ENCODE results near the gene PIP5K1A.

The PIP5K1A gene

GRCh38 chr1:151281225-151281968, 83.0 kb downstream of the PIP5K1A start:
- Histone ChIP-seq H3K9me3 (ENCODE audit: control insufficient read depth, insufficient read depth, low read depth, low read length) (no peaks in the 10 kb centered on the region), H3K36me3 (ENCODE audit: control insufficient read depth in 2 of 2, insufficient read depth in 1 of 2, low read length in 2 of 2) (peaks cover 0 to 23% of the 10 kb centered on the region in 2 experiments; a peak in 2 of 3 replicates), H3K27ac (ENCODE audit: extremely low read depth, low read depth, low read length) (peak overlapping the region; percentile 90), H3K4me1 (ENCODE audit: control insufficient read depth, insufficient read depth, low read length) (no peaks in the 10 kb centered on the region), H3K4me3 (ENCODE audit: low read depth, low read length) (peak overlapping the region; percentile 77)
- POLR2A ChIA-PET, result interaction anchor here (0.5 to 2.1 kb wide), 36 partner anchors 8 to 711 kb away, joined by 3 to 24 read pairs (median 4); partner anchors contain the start of genes CDC42SE1, MRPL9, PI4KB and PIP5K1A
- CTCF ChIA-PET, result interaction anchor here (0.7 to 1.2 kb wide), 10 partner anchors 19 to 720 kb away, joined by 3 to 8 read pairs (median 4); partner anchors contain the start of gene PI4KB
- TF ChIP-seq ZNF600 (tag by site-specific recombination; IDR thresholded peaks at IDR 0.05) (peak; percentile 82), ZNF521 (tag by site-specific recombination; IDR thresholded peaks at IDR 0.05) (no peak), ELK4 (IDR thresholded peaks at IDR 0.05; ENCODE audit: borderline replicate concordance, low read depth, low read length) (no peak; the same call in 1 of the 2 replicates), PATZ1 (tag by site-specific recombination; IDR thresholded peaks at IDR 0.05) (peak; percentile 97), ZNF639 (tag by site-specific recombination; IDR thresholded peaks at IDR 0.05) (peak; percentile 9), ZNF830 (tag by site-specific recombination; IDR thresholded peaks at IDR 0.05; ENCODE audit: low read depth) (no peak), ZNF37A (tag by site-specific recombination; IDR thresholded peaks at IDR 0.05) (no peak), ZNF677 (tag by site-specific recombination; IDR thresholded peaks at IDR 0.05) (no peak), ZNF223 (tag by site-specific recombination; IDR thresholded peaks at IDR 0.05) (no peak), ZFP3 (tag by site-specific recombination; IDR thresholded peaks at IDR 0.05; ENCODE audit: low read depth) (no peak), ZSCAN30 (tag by site-specific recombination; IDR thresholded peaks at IDR 0.05) (no peak), GLIS1 (tag by site-specific recombination; IDR thresholded peaks at IDR 0.05) (peak; percentile 60; the same call in 1 of the 2 replicates), ZNF426 (tag by site-specific recombination; IDR thresholded peaks at IDR 0.05) (no peak), ZXDB (tag by site-specific recombination; IDR thresholded peaks at IDR 0.05) (peak; percentile 78), ZNF654 (tag by site-specific recombination; IDR thresholded peaks at IDR 0.05; ENCODE audit: low read depth) (no peak; the same call in 1 of the 2 replicates), ZNF488 (tag by site-specific recombination; IDR thresholded peaks at IDR 0.05) (no peak), ZNF354C (tag by site-specific recombination; IDR thresholded peaks at IDR 0.05; ENCODE audit: borderline replicate concordance, low read depth) (no peak), ZFHX2 (tag by site-specific recombination; conservative IDR thresholded peaks at IDR 0.05) (peak; percentile 97), ZNF155 (tag by site-specific recombination; IDR thresholded peaks at IDR 0.05) (no peak), ZNF792 (tag by site-specific recombination; IDR thresholded peaks at IDR 0.05) (peak; percentile 57; the same call in 1 of the 2 replicates), ZBTB1 (tag by site-specific recombination; IDR thresholded peaks at IDR 0.05) (0 out of 2 replicates have a peak, but pooled peaks have one; percentile 65), SCRT2 (tag by site-specific recombination; IDR thresholded peaks at IDR 0.05) (no peak), ZNF169 (tag by site-specific recombination; IDR thresholded peaks at IDR 0.05) (0 out of 2 replicates have a peak, but pooled peaks have one; percentile 29), ZFP37 (tag by site-specific recombination; IDR thresholded peaks at IDR 0.05) (peak; percentile 90), YY1 (tag by site-specific recombination; IDR thresholded peaks at IDR 0.05) (peak; percentile 70), ZNF621 (tag by site-specific recombination; IDR thresholded peaks at IDR 0.05) (no peak), REPIN1 (tag by site-specific recombination; IDR thresholded peaks at IDR 0.05; ENCODE audit: low read depth) (peak; percentile 46; the same call in 1 of the 2 replicates), MZF1 (tag by site-specific recombination; IDR thresholded peaks at IDR 0.05; ENCODE audit: borderline replicate concordance) (peak; percentile 86), ZNF26 (tag by site-specific recombination; IDR thresholded peaks at IDR 0.05) (no peak), ZSCAN16 (tag by site-specific recombination; IDR thresholded peaks at IDR 0.05) (no peak)
